SK-N-SH treated with all-trans-retinoic acid at 6 μM for 48 hours (cell line): ENCODE data around the gene WNK1.

Experiments used
- ARNTL ChIP-seq: fragments of 450-650 bp; formaldehyde crosslinking; IDR thresholded peaks from 2 replicates; pipeline ENCODE4 v1.5.0; 2020; ENCODE audit warnings: low read depth, mild to moderate bottlenecking, moderate library complexity, borderline replicate concordance
- PATZ1 ChIP-seq: fragments of 250-450 bp; sonication (Bioruptor Pico); IDR thresholded peaks from 2 replicates; pipeline ENCODE4 v1.8.0; 2020; ENCODE audit warnings: mild to moderate bottlenecking, moderate library complexity, borderline replicate concordance
- POU6F1 ChIP-seq: fragments of 250-450 bp; sonication (Bioruptor Pico); IDR thresholded peaks from 2 replicates; pipeline ENCODE4 v1.8.0; 2021; ENCODE audit warnings: low read depth, mild to moderate bottlenecking, moderate library complexity, borderline replicate concordance
- RARB ChIP-seq: fragments of 250-450 bp; sonication (Bioruptor Pico); IDR thresholded peaks from 2 replicates; pipeline ENCODE4 v1.8.0; 2021; ENCODE audit warnings: mild to moderate bottlenecking, moderate library complexity
- TCF4 ChIP-seq: fragments of 250-450 bp; sonication (Bioruptor Pico); IDR thresholded peaks from 2 replicates; pipeline ENCODE4 v1.8.0; 2021; ENCODE audit warnings: mild to moderate bottlenecking, moderate library complexity, borderline replicate concordance
- TOX ChIP-seq: fragments of 250-450 bp; sonication (Bioruptor Pico); IDR thresholded peaks from 2 replicates; pipeline ENCODE4 v1.8.0; 2021; ENCODE audit warnings: mild to moderate bottlenecking, moderate library complexity, borderline replicate concordance
- ZC3H10 ChIP-seq: fragments of 250-450 bp; sonication (Bioruptor Pico); IDR thresholded peaks from 2 replicates; pipeline ENCODE4 v1.5.1; 2021; ENCODE audit warnings: mild to moderate bottlenecking, moderate library complexity
- ZFP3 ChIP-seq: fragments of 250-450 bp; sonication (Bioruptor Pico); IDR thresholded peaks from 2 replicates; pipeline ENCODE4 v1.5.0; 2020; ENCODE audit warnings: mild to moderate bottlenecking, moderate library complexity
- ZFP30 ChIP-seq: fragments of 450-650 bp; formaldehyde crosslinking; IDR thresholded peaks from 2 replicates; pipeline ENCODE4 v1.5.0; 2022; ENCODE audit warnings: mild to moderate bottlenecking, moderate library complexity
- ZNF565 ChIP-seq: fragments of 450-650 bp; formaldehyde crosslinking; conservative IDR thresholded peaks from 2 replicates; pipeline ENCODE4 v1.5.0; 2020; ENCODE audit warnings: low read depth, mild to moderate bottlenecking, moderate library complexity

GRCh38 chr12:953776-954175, 201.4 kb downstream of the WNK1 start:
- TF ChIP-seq RARB (CRISPR knock-in tag) = no peak
- TF ChIP-seq ZC3H10 = no peak
- TF ChIP-seq ARNTL = no peak
- TF ChIP-seq ZFP3 (CRISPR knock-in tag) = no peak
- no peak for TF ChIP-seq POU6F1 (CRISPR knock-in tag)
- TF ChIP-seq TCF4 (CRISPR knock-in tag) = no peak
- TF ChIP-seq PATZ1 (CRISPR knock-in tag) = no peak
- TF ChIP-seq ZNF565 (CRISPR knock-in tag) = no peak
- TF ChIP-seq TOX (CRISPR knock-in tag) = no peak
- TF ChIP-seq ZFP30 (CRISPR knock-in tag) = no peak
